ENCODE results near the gene IAH1. TPM values are rescaled to one million over a fixed set of nuclear protein-coding genes. Genes with fewer than 3 reads are reported as not detected.

IAH1 gene
- total RNA-seq, 1 donor from 2014 or later = 39.7 TPM

- H3K27me3 Mint-ChIP-seq (ENCODE audit: low read depth) = no peaks in the 10 kb centered on the region
These were observed 13.8 kb upstream of the IAH1 start for GRCh38 chr2:9460441-9461017.

DNA sequence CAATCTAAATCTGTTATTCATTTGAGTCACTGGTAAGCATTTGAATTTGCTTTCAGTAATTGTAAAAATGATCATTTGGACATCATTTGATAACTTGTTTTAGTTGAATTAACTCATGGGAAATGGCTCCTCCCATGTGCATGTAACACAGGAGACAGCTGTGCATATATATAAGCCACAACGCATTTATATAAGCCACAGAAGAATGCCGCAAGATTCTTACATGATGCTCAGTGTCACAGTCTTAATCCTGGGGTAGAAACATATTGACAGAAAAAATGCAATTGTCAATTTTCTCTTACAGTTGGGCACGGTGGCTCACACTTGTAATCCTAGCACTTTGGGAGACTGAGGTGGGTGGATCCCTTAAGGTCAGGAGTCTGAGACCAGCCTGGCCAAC is 13.3 kb upstream of the IAH1 start:
- Mint-ChIP-seq H3K4me1 (no peaks in the 10 kb centered on the region), H3K27me3 (ENCODE audit: low read depth) (no peaks in the 10 kb centered on the region), H3K4me3 (no peak overlapping the region), H3K9me3 (no peaks in the 10 kb centered on the region), H3K36me3 (peaks cover 31% of the 10 kb centered on the region), H3K27ac (no peak overlapping the region)
- DNase-seq (ENCODE audit: low spot score in 2 of 2, unreplicated experiment in 2 of 2) = no peak
- TF ChIP-seq CTCF (IDR thresholded peaks at IDR 0.05; ENCODE audit: unreplicated experiment) = no peak

More at GRCh38 chr2:9460441-9461017, 13.8 kb upstream of the IAH1 start:
- DNase-seq (ENCODE audit: low spot score in 2 of 2, unreplicated experiment in 2 of 2) = no peak
- Mint-ChIP-seq H3K27ac (no peak overlapping the region), H3K4me3 (no peak overlapping the region), H3K9me3 (no peaks in the 10 kb centered on the region), H3K4me1 (no peaks in the 10 kb centered on the region), H3K36me3 (peaks cover 27% of the 10 kb centered on the region)
- TF ChIP-seq CTCF (IDR thresholded peaks at IDR 0.05; ENCODE audit: unreplicated experiment) = no peak

DNA sequence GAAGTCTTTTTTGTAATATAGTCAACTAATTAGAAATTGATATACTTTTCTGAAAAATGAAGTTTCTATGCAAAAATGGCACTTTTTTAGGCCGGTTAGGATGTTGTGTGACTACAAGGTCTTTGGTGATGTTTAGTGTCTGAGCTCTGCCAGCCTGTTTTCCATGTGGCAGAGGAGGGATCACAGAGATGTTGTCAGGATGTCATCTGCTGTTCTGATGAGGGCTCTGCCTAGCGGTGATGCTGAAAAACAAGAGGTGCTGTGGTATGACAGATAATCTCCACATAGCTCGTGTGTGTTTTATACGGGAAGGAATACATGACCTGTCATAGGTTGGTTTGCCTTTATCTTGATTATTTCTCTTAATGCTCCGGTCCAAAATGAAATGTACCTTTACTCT is 12.0 kb upstream of the IAH1 start:
- Mint-ChIP-seq H3K4me1 (no peaks in the 10 kb centered on the region), H3K27ac (no peak overlapping the region), H3K4me3 (no peak overlapping the region), H3K9me3 (no peaks in the 10 kb centered on the region), H3K36me3 (peaks cover 26% of the 10 kb centered on the region), H3K27me3 (ENCODE audit: low read depth) (no peaks in the 10 kb centered on the region)
- no peak for TF ChIP-seq CTCF (IDR thresholded peaks at IDR 0.05; ENCODE audit: unreplicated experiment)
- no peak for DNase-seq (ENCODE audit: low spot score in 2 of 2, unreplicated experiment in 2 of 2)

DNA sequence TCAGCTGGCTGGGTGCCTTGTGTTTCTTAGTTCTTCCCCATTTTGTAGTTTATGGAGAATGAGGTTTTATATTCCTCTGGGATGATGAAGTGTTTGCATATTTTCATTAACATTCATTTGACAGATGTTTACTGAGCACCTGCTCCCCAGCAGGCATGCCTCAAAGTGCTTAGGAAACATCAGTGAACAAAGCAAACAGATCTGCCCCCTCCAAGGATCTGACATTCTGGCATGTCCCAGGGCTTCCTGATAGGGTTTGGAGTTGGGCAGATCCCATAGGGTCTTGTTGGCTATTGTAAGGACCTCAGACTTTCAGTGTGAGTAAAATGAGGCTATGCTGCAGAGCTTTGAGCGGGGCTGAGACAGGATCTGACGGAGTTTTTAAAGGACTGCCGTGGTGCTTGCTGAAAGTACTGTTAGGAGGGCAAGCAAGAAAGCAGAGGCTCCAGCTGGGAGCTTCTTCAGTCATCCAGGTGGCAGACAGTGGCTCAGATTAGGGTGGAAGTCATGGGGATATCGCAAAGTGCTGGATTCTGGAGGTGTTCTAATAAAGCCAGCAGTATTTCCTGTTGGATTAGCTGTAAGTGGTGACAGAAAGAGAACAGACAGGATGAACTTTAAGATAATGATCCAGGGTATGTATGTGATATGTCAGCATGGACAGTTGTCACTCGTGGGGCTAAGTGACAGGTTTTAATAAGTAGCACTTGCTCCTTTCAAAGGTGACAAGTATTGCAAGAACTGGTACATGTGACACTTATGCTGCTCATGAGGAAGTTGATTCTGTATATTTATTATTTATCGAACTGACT is 11.3 kb upstream of the IAH1 start:
- no peak for TF ChIP-seq CTCF (IDR thresholded peaks at IDR 0.05; ENCODE audit: unreplicated experiment)
- H3K9me3 Mint-ChIP-seq = no peaks in the 10 kb centered on the region
- no peaks in the 10 kb centered on the region for H3K4me1 Mint-ChIP-seq
- peak overlapping the region; percentile 43 for H3K27ac Mint-ChIP-seq
- H3K4me3 Mint-ChIP-seq = no peak overlapping the region
- H3K27me3 Mint-ChIP-seq (ENCODE audit: low read depth) = no peaks in the 10 kb centered on the region
- no peak for DNase-seq (ENCODE audit: low spot score in 2 of 2, unreplicated experiment in 2 of 2)
- H3K36me3 Mint-ChIP-seq = peaks cover 24% of the 10 kb centered on the region

- H3K4me1 Mint-ChIP-seq = no peaks in the 10 kb centered on the region
These were observed 10.7 kb upstream of the IAH1 start for GRCh38 chr2:9463698-9464034.

More at GRCh38 chr2:9463698-9464034, 10.7 kb upstream of the IAH1 start:
- H3K36me3 Mint-ChIP-seq = peaks cover 22% of the 10 kb centered on the region
- no peaks in the 10 kb centered on the region for H3K9me3 Mint-ChIP-seq
- TF ChIP-seq CTCF (IDR thresholded peaks at IDR 0.05; ENCODE audit: unreplicated experiment) = no peak
- DNase-seq (ENCODE audit: low spot score in 2 of 2, unreplicated experiment in 2 of 2) = no peak
- no peak overlapping the region for H3K4me3 Mint-ChIP-seq
- no peaks in the 10 kb centered on the region for H3K27me3 Mint-ChIP-seq (ENCODE audit: low read depth)
- no peak overlapping the region for H3K27ac Mint-ChIP-seq

All from mesothelial cell of epicardium (in vitro differentiated cells).